Suprapubic skin (tissue), 4 donors: ENCODE measurements around the gene ZNF598. TPM values are rescaled to one million over a fixed set of nuclear protein-coding genes. Genes with fewer than 3 reads are reported as not detected.

Experiments used
- DNase-seq, 2 donors: peaks; one replicate each; pipeline ENCODE4 v3.0.0-alpha.2; 2019; ENCODE audit warnings: low spot score in 2 of 2
- H3K27ac ChIP-seq: fragments of 200-600 bp; sonication (generic); one replicate; pipeline ENCODE4 v1.5.1; 2019
- H3K27me3 ChIP-seq: fragments of 200-600 bp; sonication (generic); one replicate; pipeline ENCODE4 v1.5.1; 2019
- H3K36me3 ChIP-seq: fragments of 200-600 bp; sonication (generic); one replicate; pipeline ENCODE4 v1.5.1; 2019
- H3K4me1 ChIP-seq: fragments of 200-600 bp; sonication (generic); one replicate; pipeline ENCODE4 v1.5.1; 2019
- H3K4me3 ChIP-seq: fragments of 200-600 bp; sonication (generic); one replicate; pipeline ENCODE4 v1.5.1; 2019; ENCODE audit warnings: mild to moderate bottlenecking
- H3K9me3 ChIP-seq: fragments of 200-600 bp; sonication (generic); one replicate; pipeline ENCODE4 v1.5.1; 2019
- EP300 ChIP-seq: sonication (generic); formaldehyde crosslinking; IDR thresholded peaks from one replicate; pipeline ENCODE4 v1.6.1; 2017; ENCODE audit warnings: antibody characterized with exemption
- POLR2A ChIP-seq, 2 donors: fragments of 450-650 bp; IDR thresholded peaks; one replicate each; pipeline ENCODE4 v1.6.1; 2017; ENCODE audit warnings: antibody characterized with exemption in 2 of 2, mild to moderate bottlenecking in 2 of 2, moderate library complexity in 2 of 2
- POLR2AphosphoS5 ChIP-seq, 3 donors: sonication (generic); formaldehyde crosslinking; IDR thresholded peaks; one replicate each; pipeline ENCODE4 v1.6.1; 2017; ENCODE audit warnings: antibody characterized with exemption in 3 of 3
- WGBS: methylation state at CpG from one replicate; pipeline ENCODE4 v1.1.5; 2018; 5-methylcytosine and 5-hydroxymethylcytosine counted together
- total RNA-seq, 4 donors: library from RNA; depleted of rRNA; stranded (reverse); fragments of >200 nt; gene quantifications; one replicate each; pipeline ENCODE4 v1.1.0, GENCODE V29; 2016
- TF ChIP-seq, protein P1 (sequence below), 2 donors: fragments of 200-600 bp in 1 of 2; fragments of 450-650 bp in 1 of 2; sonication (generic) in 1 of 2; IDR thresholded peaks; one replicate each; pipeline ENCODE4 v1.5.1; 2016 to 2019; ENCODE audit warnings: antibody characterized with exemption in 2 of 2, mild to moderate bottlenecking in 1 of 2, moderate library complexity in 1 of 2

ZNF598 gene
- total RNA-seq, 4 donors from 2014 or later: 69.4 to 103 (median 84.0) TPM

DNA sequence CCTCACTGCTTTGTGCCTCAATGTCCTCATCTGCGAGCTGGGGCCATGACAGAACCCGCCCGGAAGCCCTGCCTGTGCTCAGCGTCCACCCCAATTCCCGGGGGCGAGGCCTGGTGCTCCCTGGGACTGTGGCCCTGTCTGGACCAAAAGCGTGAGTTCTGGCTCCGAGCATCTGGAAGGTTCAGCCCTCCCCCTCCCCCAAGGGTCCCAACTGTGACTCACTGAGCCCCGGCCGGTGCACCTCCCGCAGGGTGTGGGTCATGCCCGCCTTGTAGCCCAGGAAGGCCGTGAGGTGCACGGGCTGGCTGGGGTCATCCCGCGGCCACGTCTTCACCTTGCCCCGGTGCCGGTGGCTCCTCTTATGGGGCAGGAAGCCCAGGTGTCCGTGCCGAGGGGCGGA is 55.9 kb downstream of the ZNF598 start:
- TF ChIP-seq POLR2A (IDR thresholded peaks at IDR 0.05) (no peak), POLR2AphosphoS5 (IDR thresholded peaks at IDR 0.05) (no peak), EP300 (no peak)
- TF ChIP-seq, protein P1, sequence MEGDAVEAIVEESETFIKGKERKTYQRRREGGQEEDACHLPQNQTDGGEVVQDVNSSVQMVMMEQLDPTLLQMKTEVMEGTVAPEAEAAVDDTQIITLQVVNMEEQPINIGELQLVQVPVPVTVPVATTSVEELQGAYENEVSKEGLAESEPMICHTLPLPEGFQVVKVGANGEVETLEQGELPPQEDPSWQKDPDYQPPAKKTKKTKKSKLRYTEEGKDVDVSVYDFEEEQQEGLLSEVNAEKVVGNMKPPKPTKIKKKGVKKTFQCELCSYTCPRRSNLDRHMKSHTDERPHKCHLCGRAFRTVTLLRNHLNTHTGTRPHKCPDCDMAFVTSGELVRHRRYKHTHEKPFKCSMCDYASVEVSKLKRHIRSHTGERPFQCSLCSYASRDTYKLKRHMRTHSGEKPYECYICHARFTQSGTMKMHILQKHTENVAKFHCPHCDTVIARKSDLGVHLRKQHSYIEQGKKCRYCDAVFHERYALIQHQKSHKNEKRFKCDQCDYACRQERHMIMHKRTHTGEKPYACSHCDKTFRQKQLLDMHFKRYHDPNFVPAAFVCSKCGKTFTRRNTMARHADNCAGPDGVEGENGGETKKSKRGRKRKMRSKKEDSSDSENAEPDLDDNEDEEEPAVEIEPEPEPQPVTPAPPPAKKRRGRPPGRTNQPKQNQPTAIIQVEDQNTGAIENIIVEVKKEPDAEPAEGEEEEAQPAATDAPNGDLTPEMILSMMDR (IDR thresholded peaks at IDR 0.05): no peak
- 95% methylated on average over 22 of the region's 22 CpGs for WGBS
- H3K36me3 ChIP-seq: no peaks in the 10 kb centered on the region
- H3K27ac ChIP-seq: no peak overlapping the region
- H3K9me3 ChIP-seq: no peaks in the 10 kb centered on the region
- no peaks in the 10 kb centered on the region for H3K27me3 ChIP-seq
- peaks cover 12% of the 10 kb centered on the region for H3K4me1 ChIP-seq
- peak in 1 of 2 donors; percentile 64 for DNase-seq
- H3K4me3 ChIP-seq: no peak overlapping the region

- no peak overlapping the region for H3K4me3 ChIP-seq
- TF ChIP-seq EP300: no peak
- TF ChIP-seq, protein P1 (IDR thresholded peaks at IDR 0.05): no peak
- TF ChIP-seq POLR2AphosphoS5 (IDR thresholded peaks at IDR 0.05): no peak
- no peak for TF ChIP-seq POLR2A (IDR thresholded peaks at IDR 0.05)
- no peak overlapping the region for H3K27ac ChIP-seq
- no peak for DNase-seq
- H3K36me3 ChIP-seq: no peaks in the 10 kb centered on the region
- H3K27me3 ChIP-seq: no peaks in the 10 kb centered on the region
- no peaks in the 10 kb centered on the region for H3K9me3 ChIP-seq
- peaks cover 11% of the 10 kb centered on the region for H3K4me1 ChIP-seq
- 66% methylated on average over 7 of the region's 19 CpGs for WGBS
These were observed 59.1 kb downstream of the ZNF598 start for GRCh38 chr16:1950559-1950958.

DNA sequence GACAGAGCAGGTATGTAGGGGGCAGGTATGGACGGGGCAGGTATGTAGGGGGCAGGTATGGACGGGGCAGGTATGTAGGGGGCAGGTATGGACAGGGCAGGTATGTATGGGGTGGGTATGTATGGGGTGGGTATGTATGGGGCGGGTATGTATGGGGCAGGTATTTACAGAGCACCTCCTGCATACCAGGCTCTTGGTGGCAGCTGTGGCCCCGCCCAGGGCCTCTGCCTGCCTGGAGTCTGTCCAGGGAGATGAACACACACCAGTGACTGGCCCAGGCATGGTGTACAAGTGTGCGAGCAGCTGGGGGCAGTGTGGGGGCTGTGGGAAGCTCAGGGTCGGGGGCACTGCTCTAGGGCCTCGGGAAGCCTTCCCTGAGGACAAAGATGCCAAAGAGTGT is 59.6 kb downstream of the ZNF598 start:
- Histone ChIP-seq H3K27ac (no peak overlapping the region), H3K4me3 (no peak overlapping the region), H3K9me3 (no peaks in the 10 kb centered on the region), H3K36me3 (no peaks in the 10 kb centered on the region), H3K27me3 (no peaks in the 10 kb centered on the region), H3K4me1 (peaks cover 11% of the 10 kb centered on the region)
- WGBS: 26% methylated on average over 6 of the region's 7 CpGs
- TF ChIP-seq POLR2A (IDR thresholded peaks at IDR 0.05): no peak
- TF ChIP-seq EP300: no peak
- TF ChIP-seq, protein P1 (IDR thresholded peaks at IDR 0.05): no peak
- no peak for TF ChIP-seq POLR2AphosphoS5 (IDR thresholded peaks at IDR 0.05)
- DNase-seq: no peak

DNA sequence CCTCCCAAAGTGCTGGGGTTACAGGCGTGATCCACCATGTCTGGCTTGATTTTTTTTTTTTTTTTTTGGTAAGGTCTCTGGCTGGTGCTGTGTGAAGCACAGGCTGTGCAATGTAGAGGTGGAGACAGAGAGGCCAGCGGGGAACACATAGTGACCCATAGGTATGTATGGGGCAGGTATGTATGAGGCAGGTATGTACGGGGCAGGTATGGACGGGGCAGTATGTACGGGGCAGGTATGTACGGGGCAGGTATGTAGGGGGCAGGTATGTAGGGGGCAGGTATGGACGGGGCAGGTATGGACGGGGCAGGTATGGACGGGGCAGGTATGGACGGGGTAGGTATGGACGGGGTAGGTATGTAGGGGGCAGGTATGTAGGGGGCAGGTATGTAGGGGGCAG is 60.1 kb downstream of the ZNF598 start:
- no peak for DNase-seq
- Histone ChIP-seq H3K36me3 (no peaks in the 10 kb centered on the region), H3K27ac (no peak overlapping the region), H3K27me3 (no peaks in the 10 kb centered on the region), H3K9me3 (no peaks in the 10 kb centered on the region), H3K4me3 (no peak overlapping the region), H3K4me1 (peaks cover 11% of the 10 kb centered on the region)
- 76% methylated on average over 6 of the region's 11 CpGs for WGBS
- no peak for TF ChIP-seq POLR2AphosphoS5 (IDR thresholded peaks at IDR 0.05)
- TF ChIP-seq EP300: no peak
- TF ChIP-seq, protein P1 (IDR thresholded peaks at IDR 0.05): no peak
- TF ChIP-seq POLR2A (IDR thresholded peaks at IDR 0.05): no peak

Other genes starting within 250 kb of the ZNF598 start
- 100 to 1,000 TPM in 3 of 4 donors, 10 to 100 TPM in 1; 76.9 to 115 (median 103) TPM for gene NME3, start 238.3 kb downstream of the ZNF598 start, total RNA-seq
- 10 to 100 TPM in 2 of 4 donors, 1 to 10 TPM in 2; 9.8 to 26.3 (median 15.1) TPM for gene EME2, start 237.0 kb downstream of the ZNF598 start, total RNA-seq
- 10 to 100 TPM; 46.8 to 74.3 (median 64.9) TPM for gene MRPS34, start 236.7 kb downstream of the ZNF598 start, total RNA-seq
- 100 to 1,000 TPM; 124 to 205 (median 156) TPM for gene SPSB3, start 227.2 kb downstream of the ZNF598 start, total RNA-seq
- gene NUBP2, start 226.9 kb downstream of the ZNF598 start, total RNA-seq: 100 to 1,000 TPM in 1 of 4 donors, 10 to 100 TPM in 3; 55.4 to 115 (median 90.8) TPM
- gene IGFALS, start 216.1 kb downstream of the ZNF598 start, total RNA-seq: 1 to 10 TPM in 2 of 4 donors, under 1 TPM in 2; 0.42 to 2.4 (median 1.1) TPM
- gene HAGH, start 183.0 kb downstream of the ZNF598 start, total RNA-seq: 10 to 100 TPM; 49.8 to 66.6 (median 51.9) TPM
- gene FAHD1, start 182.6 kb downstream of the ZNF598 start, total RNA-seq: 10 to 100 TPM; 47.4 to 84.7 (median 49.1) TPM
- gene MEIOB, start 137.7 kb downstream of the ZNF598 start, total RNA-seq: under 1 TPM in 2 of 4 donors, not detected in 2; 0.29 to 0.68 TPM
- 10 to 100 TPM; 28.5 to 76.7 (median 58.5) TPM for gene HS3ST6, start 91.4 kb downstream of the ZNF598 start, total RNA-seq
- gene MSRB1, start 66.6 kb downstream of the ZNF598 start, total RNA-seq: 10 to 100 TPM; 14.9 to 28.6 (median 23.5) TPM
- gene RPL3L, start 55.1 kb downstream of the ZNF598 start, total RNA-seq: under 1 TPM in 3 of 4 donors, not detected in 1; 0.29 to 0.60 (median 0.42) TPM
- 100 to 1,000 TPM; 157 to 196 (median 174) TPM for gene NDUFB10, start 50.3 kb downstream of the ZNF598 start, total RNA-seq
- gene RPS2, start 45.0 kb downstream of the ZNF598 start, total RNA-seq: 1,000 to 10,000 TPM; 3,268 to 4,213 (median 3,625) TPM
- not detected for gene RNF151, start 43.0 kb downstream of the ZNF598 start, total RNA-seq
- gene TBL3, start 37.8 kb downstream of the ZNF598 start, total RNA-seq: 10 to 100 TPM; 49.2 to 73.5 (median 57.2) TPM
- gene NOXO1, start 28.4 kb downstream of the ZNF598 start, total RNA-seq: 1 to 10 TPM in 3 of 4 donors, not detected in 1; 1.1 to 3.1 (median 2.0) TPM
- 10 to 100 TPM in 1 of 4 donors, 1 to 10 TPM in 3; 7.0 to 11.2 (median 9.5) TPM for gene GFER, start 25.6 kb downstream of the ZNF598 start, total RNA-seq
- 1 to 10 TPM in 1 of 4 donors, under 1 TPM in 2, not detected in 1; 0.42 to 1.7 (median 0.60) TPM for gene SYNGR3, start 19.9 kb downstream of the ZNF598 start, total RNA-seq
- gene NPW, start 10.0 kb upstream of the ZNF598 start, total RNA-seq: 1 to 10 TPM in 2 of 4 donors, under 1 TPM in 1, not detected in 1; 0.65 to 5.6 (median 3.0) TPM
- gene NHERF2, start 17.1 kb upstream of the ZNF598 start, total RNA-seq: 10 to 100 TPM; 13.8 to 36.5 (median 21.8) TPM
- 10 to 100 TPM; 15.9 to 40.5 (median 20.9) TPM for gene NTHL1, start 38.0 kb upstream of the ZNF598 start, total RNA-seq
- gene TSC2, start 38.2 kb upstream of the ZNF598 start, total RNA-seq: 100 to 1,000 TPM; 103 to 193 (median 143) TPM
- gene PKD1, start 126.1 kb upstream of the ZNF598 start, total RNA-seq: 100 to 1,000 TPM; 209 to 446 (median 293) TPM
- 1 to 10 TPM in 3 of 4 donors, under 1 TPM in 1; 0.64 to 3.0 (median 1.4) TPM for gene RAB26, start 138.8 kb upstream of the ZNF598 start, total RNA-seq
- 10 to 100 TPM; 53.4 to 74.7 (median 66.5) TPM for gene TRAF7, start 146.0 kb upstream of the ZNF598 start, total RNA-seq
- gene CASKIN1, start 186.8 kb upstream of the ZNF598 start, total RNA-seq: 1 to 10 TPM in 1 of 4 donors, under 1 TPM in 3; 0.49 to 1.5 (median 0.78) TPM
- 10 to 100 TPM; 52.3 to 69.5 (median 55.1) TPM for gene MLST8, start 195.6 kb upstream of the ZNF598 start, total RNA-seq
- 1 to 10 TPM; 2.2 to 10.0 (median 3.2) TPM for gene BRICD5, start 201.0 kb upstream of the ZNF598 start, total RNA-seq
- 1 to 10 TPM; 6.8 to 9.5 (median 7.6) TPM for gene PGP, start 205.0 kb upstream of the ZNF598 start, total RNA-seq
- 10 to 100 TPM; 42.1 to 79.3 (median 54.2) TPM for gene E4F1, start 213.8 kb upstream of the ZNF598 start, total RNA-seq
- 10 to 100 TPM; 17.0 to 72.6 (median 42.8) TPM for gene DNASE1L2, start 226.6 kb upstream of the ZNF598 start, total RNA-seq
- 10 to 100 TPM; 28.4 to 65.3 (median 47.2) TPM for gene ECI1, start 241.8 kb upstream of the ZNF598 start, total RNA-seq